GM10248 (cell line): ENCODE measurements around the gene ZNF415.
"Not testable (repeated sequence)": the region's sequence is repeated elsewhere in the genome, so short reads cannot be mapped to it uniquely, and the experiment has no call there.

Experiments used
- CTCF ChIA-PET: fragments of 300-600 bp; sonication (Branson Sonifier 250); formaldehyde crosslinking; extraction: SDS; loops from one replicate; lab custom pipeline; 2021; ENCODE audit warnings: antibody characterized with exemption; lab: Yijun Ruan, JAX
- POLR2A ChIA-PET: fragments of 350-650 bp; sonication (Branson Sonifier 250); formaldehyde crosslinking; extraction: SDS; loops from one replicate; lab custom pipeline; 2020; ENCODE audit warnings: antibody characterized with exemption; lab: Yijun Ruan, JAX
- DNase-seq: peaks from one replicate; pipeline ENCODE4 v3.0.0; 2012; ENCODE audit errors: extremely low spot score
- TF ChIP-seq, protein P1 (sequence below): IDR thresholded peaks from 2 replicates; pipeline ENCODE4 v1.5.1; 2012; ENCODE audit warnings: mild to moderate bottlenecking, low read depth; ENCODE audit errors: extremely low read depth, missing control alignments, control extremely low read depth

Gene ZNF415

DNA sequence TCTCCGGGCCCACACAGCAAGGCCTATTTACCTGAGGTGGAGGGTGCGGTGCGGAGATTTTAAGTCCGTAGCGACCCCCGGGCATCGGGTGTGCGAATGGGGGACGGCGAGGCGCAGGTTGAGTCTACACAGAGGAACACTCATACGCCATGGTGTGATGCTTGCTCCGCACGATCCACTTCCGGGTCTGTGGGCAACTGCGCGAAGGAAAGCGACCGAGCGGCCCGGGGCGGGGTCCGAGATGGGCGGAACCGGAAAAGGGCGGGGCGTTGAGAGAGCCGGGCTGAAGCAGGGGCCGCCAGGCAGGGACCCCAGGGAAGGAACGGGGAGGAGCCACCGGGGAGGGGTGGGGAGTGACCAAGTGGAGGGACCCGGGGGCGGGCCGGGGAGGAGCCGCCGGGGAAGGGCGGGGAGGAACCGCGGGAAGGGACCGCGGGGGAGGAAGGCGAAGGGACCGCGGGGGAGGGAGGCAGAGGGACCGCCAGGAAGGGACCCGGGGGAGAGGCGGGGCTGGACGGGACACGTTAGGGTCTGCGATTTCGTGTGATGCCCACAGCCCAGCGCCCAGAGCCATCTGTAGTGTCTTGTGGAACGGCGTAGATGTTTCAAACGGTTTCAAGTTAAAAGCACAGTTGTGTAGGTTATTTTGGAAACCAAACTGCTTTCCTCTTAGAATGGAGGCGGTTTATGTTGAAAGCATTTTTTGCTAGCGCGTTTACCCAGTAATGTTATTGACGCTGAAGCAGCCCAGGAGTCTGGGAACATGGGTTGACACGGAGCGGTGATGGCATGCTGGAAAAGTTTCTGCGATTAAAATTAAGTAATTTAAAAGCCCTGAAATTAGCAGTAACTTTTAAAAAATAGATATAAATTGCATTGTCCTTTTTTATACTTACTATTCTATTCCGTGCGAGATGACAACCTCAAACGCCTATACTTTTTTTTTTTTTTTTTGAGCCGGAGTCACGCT is 29.2 kb downstream of the ZNF415 start, which contains the start of gene ZNF160:
TSS of gene ZNF160 (minus strand) at position 189 of the 970 bp plus-strand sequence. CDS start 17,146 bp downstream, outside the sequence.
- ChIA-PET CTCF (no interaction called here), POLR2A (no interaction called here)
- TF ChIP-seq, protein P1, sequence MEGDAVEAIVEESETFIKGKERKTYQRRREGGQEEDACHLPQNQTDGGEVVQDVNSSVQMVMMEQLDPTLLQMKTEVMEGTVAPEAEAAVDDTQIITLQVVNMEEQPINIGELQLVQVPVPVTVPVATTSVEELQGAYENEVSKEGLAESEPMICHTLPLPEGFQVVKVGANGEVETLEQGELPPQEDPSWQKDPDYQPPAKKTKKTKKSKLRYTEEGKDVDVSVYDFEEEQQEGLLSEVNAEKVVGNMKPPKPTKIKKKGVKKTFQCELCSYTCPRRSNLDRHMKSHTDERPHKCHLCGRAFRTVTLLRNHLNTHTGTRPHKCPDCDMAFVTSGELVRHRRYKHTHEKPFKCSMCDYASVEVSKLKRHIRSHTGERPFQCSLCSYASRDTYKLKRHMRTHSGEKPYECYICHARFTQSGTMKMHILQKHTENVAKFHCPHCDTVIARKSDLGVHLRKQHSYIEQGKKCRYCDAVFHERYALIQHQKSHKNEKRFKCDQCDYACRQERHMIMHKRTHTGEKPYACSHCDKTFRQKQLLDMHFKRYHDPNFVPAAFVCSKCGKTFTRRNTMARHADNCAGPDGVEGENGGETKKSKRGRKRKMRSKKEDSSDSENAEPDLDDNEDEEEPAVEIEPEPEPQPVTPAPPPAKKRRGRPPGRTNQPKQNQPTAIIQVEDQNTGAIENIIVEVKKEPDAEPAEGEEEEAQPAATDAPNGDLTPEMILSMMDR: no peak
- peak; percentile 100 for DNase-seq

DNA sequence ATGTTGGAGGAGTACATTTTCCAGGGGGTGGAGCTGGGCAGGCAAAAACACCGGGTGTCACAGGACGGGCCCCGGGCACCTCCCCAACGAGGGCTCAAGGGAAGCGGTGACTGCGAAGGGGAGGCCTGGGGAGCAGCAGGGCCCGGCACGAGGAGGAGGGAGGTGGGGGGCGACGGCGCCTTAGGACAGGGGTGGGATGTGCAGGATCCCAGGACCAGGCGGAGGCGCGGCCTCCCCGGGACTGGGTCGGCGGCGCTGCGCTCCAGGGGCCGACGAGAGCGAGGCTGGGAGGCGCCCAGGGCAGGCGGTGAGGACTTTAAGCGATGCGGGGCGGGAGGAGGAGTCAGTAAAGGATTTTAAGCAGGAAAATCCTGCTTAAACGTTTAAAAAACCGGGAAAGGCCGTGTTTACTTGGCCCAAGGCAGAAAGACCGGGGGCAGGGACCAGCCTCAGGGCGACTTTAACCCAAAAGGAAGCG is 29.9 kb downstream of the ZNF415 start:
- CTCF ChIA-PET: no interaction called here
- TF ChIP-seq, protein P1: no peak
- POLR2A ChIA-PET: no interaction called here
- peak; percentile 38 for DNase-seq

DNA sequence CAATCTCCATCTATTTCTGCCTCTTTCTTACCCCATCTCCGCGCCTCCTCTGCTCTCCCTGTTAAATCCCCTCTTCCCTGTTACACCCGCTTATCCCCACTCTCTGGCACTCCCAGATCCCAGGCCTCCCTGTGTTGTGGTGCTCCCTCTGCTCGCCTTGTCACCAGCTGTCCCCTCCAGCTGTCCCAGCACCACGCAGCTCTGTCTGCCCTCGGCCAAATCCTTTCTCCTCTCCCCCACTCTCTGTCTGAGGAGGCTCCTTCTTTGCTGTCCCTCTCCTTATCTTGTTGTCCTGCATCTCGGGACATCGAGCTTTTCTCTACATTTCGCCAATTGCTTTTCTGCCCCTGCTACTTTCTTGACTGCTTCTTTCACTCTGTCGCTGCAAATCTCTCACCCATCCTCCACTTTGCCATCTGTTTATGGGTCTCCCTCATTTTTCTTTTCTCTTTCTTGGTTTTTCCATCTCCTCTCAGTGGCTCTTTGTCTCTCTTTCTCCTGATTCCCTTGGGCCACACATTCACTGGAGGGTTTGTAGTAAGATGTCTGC is 30.4 kb downstream of the ZNF415 start:
- CTCF ChIA-PET: no interaction called here

DNA sequence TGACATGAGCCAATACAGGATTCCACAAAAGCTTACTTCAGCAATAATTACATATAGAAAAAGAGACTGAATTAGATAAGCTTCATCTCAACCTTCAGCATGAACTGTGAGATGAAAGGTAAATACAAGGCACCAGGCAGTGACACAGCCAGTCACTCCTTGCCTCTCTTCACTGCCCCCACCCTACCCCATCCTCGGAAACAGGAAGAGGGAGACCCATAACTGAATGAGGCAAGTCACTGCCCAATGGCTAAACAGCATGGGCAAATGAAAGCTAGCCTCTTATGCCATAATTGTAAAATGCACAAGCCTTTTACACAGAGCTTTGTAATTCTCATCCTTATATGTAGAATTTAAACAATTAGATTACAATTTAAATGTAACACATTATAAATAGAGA is 31.2 kb downstream of the ZNF415 start:
- ChIA-PET CTCF (no interaction called here), POLR2A (no interaction called here)
- no peak for DNase-seq
- TF ChIP-seq, protein P1: no peak

More for the DNA sequence above, 30.4 kb downstream of the ZNF415 start:
- POLR2A ChIA-PET: no interaction called here
- TF ChIP-seq, protein P1: no peak
- no peak for DNase-seq

DNA sequence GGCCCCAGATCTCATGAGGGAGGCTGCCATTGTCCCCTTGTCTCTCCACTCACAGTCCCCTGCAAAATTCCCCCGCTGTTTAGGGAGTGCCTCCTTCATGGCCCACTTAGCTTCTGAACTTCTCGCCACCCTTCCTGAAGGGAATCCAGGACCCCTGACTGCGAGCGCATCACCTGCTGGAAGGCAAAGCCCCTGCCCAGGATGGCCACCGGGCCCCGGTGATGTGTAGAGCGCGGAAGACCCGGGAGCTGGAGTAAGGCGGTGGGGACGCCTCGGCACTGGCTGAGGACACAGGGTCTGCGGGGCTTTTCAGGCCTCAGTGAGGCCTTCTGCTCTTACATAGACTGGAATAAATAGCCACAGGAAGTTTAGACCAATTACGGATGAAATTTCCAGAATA is 34.1 kb downstream of the ZNF415 start:
- CTCF ChIA-PET, POLR2A ChIA-PET, DNase-seq: not testable (repeated sequence)

DNA sequence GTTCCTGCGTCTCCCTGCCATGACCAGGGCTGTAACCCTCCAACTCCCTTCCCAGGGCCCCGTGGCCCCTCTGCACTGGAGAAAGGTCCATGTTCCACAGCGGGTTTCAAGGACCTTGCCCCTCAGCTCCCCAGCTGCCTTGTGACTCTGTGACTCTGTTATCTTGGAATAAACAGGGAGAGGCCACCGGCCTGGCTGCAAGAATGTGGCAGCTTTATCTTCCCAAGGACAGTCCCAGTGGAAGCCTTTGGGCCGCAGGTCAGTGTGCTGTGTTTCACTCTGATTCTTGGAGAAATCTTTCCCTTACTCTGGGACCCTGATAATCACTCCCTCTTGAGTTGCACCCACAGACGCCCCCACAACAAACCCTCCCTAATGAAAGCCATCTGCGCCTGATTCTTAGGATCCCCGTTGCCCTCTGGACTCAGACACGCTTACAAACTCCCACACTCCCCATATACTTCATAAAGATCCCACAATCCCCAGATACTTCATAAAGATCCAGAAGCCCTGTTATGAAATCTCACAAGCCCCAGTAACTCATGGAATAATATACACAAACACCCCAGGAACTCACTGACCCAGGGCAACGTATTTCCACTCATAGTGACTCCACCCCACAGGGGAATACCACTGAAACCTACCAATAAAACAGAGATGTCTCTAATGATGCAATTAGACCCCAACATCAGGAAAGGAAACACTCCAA is 35.6 kb downstream of the ZNF415 start:
- POLR2A ChIA-PET, DNase-seq, CTCF ChIA-PET: not testable (repeated sequence)

DNA sequence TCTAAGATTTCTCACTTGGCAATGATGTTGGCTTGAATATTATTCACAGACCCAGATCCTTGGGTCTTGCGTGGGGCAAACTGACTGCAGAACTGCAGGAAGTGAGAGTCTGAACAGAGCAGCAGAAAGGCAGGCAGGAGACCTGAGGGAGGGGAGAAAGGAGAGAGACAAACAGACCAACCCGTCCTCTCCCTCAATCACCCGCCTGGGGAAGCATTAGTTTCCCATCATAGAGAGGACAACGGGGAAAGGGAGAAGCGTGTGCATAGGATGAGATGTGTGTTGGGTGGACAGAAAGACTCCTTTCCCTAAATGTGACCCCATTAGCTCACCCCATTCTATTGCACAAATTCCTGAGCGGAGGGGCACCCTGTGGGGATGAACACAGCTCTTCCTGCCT is 36.1 kb downstream of the ZNF415 start:
- DNase-seq, CTCF ChIA-PET, POLR2A ChIA-PET: not testable (repeated sequence)
